NCI-H748 treated with DMSO at 0.1 percent for 48 hours (cell line): ENCODE data around the gene KLRK1.
"Not testable (repeated sequence)": the region's sequence is repeated elsewhere in the genome, so short reads cannot be mapped to it uniquely, and the experiment has no call there.

Source experiments
- DNase-seq: peaks from one replicate; lab custom pipeline; 2025; lab: John Stamatoyannopoulos, UW

KLRK1 gene

GRCh38 chr12:10389904-10390303, at the start of gene KLRK1:
Gene KLRK1 (minus strand): TSS chr12:10390041. CDS start chr12:10388810, 1,231 bp downstream.
- DNase-seq, result no peak

DNA sequence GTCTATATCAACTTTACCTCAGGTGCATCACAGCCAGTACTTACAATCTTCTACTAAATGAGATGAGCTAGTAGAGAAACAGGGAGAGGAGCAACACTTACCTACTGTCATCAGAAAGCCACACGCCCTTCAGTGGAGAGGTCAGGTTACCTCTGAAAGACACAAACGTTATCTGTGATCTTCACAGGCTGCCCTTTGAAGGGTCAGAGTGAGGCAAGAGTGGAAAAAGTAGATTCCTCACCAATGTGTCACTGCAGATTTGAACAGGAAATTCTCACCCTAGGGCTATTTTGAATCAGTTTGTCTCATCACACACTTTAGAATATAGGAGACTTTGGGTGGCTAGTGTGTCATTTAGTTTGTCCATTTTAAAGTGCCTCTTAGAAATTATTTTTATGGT, 47.8 kb upstream of the KLRK1 start:
- not testable (repeated sequence) for DNase-seq

- not testable (repeated sequence) for DNase-seq
Observed at GRCh38 chr12:10435816-10436215, 46.0 kb upstream of the KLRK1 start, which contains the start of gene KLRC2. Gene KLRC2 (minus strand): TSS chr12:10436010. CDS start chr12:10435986, 24 bp downstream.

DNA sequence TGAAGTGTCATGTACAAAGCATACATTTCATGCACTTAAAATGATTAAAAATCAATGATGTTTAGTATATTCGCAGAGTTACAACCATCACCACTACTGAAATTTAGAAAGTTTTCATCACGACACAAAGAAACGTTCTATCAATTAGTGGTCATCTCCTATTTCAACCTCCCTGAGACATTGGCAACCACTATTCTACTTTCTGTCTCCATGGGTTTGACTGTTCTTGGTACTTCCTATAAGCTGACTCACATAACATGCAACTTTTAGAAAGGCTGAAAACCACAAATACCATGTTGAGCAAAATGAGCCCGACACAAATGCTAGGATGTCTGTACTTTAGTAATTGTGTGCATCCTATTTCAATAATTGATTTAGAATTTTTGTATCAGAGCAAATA, 40.8 kb upstream of the KLRK1 start:
- DNase-seq, result not testable (repeated sequence)

DNA sequence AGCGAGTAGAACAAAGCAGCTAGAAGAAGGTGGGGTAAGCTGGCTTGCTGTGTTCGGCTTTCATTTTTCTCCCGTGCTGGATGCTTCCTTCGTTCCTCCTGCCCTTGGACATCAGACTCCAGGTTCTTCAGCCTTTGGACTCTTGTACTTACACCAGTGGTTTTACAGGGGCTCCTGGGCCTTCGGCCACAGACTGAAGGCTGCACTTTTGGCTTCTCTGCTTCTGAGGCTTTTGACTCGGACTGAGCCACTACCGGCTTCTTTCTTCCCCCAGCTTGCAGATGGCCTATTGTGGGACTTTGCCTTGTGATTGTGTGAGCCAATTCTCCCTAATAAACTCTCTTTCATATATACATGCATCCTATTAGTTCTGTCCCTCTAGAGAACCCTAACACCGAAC, 36.1 kb upstream of the KLRK1 start:
- DNase-seq, result not testable (repeated sequence)

GRCh38 chr12:10424260-10424899, 34.5 kb upstream of the KLRK1 start:
- DNase-seq, result not testable (repeated sequence)

DNA sequence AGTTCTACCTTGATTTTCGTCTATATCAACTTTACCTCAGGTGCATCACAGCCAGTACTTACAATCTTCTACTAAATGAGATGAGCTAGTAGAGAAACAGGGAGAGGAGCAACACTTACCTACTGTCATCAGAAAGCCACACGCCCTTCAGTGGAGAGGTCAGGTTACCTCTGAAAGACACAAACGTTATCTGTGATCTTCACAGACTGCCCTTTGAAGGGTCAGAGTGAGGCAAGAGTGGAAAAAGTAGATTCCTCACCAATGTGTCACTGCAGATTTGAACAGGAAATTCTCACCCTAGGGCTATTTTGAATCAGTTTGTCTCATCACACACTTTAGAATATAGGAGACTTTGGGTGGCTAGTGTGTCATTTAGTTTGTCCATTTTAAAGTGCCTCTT, 32.3 kb upstream of the KLRK1 start:
- not testable (repeated sequence) for DNase-seq

GRCh38 chr12:10420334-10420733, 30.5 kb upstream of the KLRK1 start, which contains the start of gene KLRC3:
Gene KLRC3 (minus strand): TSS chr12:10420595. CDS start chr12:10420550, 45 bp downstream.
- not testable (repeated sequence) for DNase-seq

DNA sequence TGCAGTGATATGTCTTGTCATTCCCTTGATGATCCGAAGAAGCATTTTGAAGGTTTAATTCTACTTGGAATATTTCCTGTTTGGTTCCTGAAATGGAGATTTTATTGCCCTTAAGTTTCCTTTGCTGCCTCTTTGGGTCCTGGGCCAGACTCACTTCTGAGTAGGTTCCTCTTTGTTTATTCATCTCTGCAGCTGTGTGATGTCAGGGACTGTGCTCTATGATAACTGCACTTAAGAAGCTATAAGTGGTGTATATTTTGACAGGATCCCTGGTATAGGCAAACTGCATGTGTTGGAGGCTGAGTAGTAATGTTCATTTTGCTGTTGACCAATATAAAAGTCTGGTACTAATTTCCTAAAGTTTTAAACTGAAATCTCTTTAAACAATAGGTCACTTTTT, 19.6 kb upstream of the KLRK1 start, which contains the start of gene KLRC4:
Gene KLRC4, minus strand, starts transcription at position 366 of the 400 bp plus-strand sequence. Its CDS starts 182 bp downstream, at position 184.
- DNase-seq, result no peak

DNA sequence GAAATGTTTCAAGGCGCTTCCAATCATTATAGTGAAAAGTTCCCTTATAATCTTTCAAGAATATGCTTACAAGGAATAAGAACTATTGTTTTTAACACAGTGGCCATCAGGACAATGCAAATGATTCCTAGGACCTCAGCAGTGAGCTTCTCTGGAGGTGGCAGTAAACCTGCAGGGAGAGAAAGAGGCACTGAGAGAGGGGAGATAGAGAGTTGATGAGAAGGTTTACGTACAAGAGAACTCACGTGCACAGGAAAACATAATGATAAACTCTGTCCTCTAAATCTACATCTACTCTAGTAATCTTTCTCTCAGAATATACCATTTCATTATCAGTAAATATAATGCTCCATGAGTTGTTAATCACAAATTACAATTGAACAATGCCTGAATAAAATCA, 19.0 kb upstream of the KLRK1 start:
- DNase-seq, result no peak

GRCh38 chr12:10406725-10407124, 16.9 kb upstream of the KLRK1 start:
- no peak for DNase-seq

DNA sequence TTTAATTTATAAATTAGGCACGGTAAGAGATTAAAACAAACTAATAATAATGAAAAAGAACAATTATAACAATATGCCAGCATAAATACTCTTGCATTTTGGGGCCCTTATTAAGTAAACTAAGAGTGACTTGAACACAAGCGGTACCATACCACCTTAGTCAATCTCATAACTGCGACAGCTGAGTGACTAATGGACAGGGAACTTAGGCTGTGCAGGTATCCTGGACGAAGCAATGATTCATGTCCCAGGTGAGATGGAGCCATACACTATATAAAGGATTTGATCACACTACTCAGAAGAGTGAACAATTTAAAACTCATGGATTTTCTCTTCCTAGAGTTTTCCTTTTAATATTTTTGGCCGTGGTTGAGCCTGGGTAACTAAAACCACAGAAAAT, 15.5 kb upstream of the KLRK1 start:
- no peak for DNase-seq

DNA sequence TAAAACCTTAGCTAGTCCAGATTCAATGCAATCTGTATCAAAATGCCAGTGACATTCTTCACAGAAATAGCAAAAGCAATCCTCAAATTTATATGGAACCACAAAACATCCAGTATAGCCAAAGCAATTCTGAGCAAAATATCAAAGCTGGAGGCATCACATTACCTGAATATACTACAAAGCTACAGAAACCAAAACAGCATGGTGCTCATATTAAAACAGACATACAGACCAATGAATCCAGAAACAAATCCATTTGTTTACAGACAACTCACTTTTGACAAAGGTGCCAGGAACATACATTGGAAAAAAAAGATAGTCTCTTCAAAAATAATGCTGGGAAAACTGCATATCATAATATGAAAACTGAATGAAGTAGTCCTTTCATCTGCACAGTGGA, 15.0 kb upstream of the KLRK1 start:
- DNase-seq, result no peak

GRCh38 chr12:10400829-10401228, 11.0 kb upstream of the KLRK1 start:
- no peak for DNase-seq

GRCh38 chr12:10398168-10398567, 8.3 kb upstream of the KLRK1 start:
- DNase-seq, result no peak

- DNase-seq, result no peak
Observed at GRCh38 chr12:10397296-10397695, 7.5 kb upstream of the KLRK1 start.

DNA sequence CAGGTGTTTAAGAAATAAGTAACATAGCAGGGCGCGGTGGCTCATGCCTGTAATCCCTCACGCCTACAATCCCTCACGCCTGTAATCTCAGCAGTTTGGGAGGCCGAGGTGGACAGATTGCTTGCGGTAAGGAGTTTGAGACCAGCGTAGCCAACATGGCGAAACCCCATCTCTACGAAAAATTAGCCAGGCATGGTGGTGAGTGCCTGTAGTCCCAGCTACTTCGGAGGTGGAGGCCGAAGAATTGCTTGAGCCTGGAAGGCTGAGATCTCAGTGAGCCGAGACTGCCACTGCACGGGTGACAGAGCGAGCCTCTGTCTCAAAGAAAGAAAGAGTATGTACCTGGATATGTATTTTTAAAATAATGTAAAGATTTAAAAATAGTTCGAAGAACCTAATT, 6.3 kb upstream of the KLRK1 start:
- DNase-seq, result not testable (repeated sequence)

DNA sequence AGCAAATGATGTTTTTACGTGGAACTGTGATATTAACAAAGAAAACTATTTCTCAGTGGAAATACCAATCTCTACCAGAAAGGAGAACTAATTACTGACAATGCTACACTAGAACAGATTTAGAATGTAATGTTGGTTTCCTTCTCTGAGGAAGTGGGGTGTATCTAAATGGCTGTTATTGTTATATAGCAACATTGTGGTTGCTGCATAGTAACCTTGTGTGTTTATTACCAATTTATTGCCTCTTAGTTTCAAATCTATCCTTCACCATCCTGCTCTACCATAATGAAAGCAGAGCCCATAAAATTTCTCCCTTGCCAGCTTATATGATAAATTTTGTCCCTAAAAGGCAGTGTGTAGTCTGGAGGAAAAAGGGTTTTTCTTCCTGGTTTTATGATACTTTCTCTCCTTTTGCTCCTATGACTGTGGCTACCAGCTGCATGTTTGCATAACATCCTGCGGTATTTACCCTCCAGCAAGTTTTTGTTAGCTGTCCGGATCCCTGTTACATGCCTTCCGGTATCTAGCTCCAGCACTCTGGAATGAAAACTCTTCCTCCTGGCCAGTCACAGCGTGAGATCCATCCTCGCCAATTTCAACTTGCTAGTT, 5.7 kb upstream of the KLRK1 start:
- peak; percentile 8 for DNase-seq

GRCh38 chr12:10394531-10395152, 4.8 kb upstream of the KLRK1 start:
- DNase-seq, result not testable (repeated sequence)

GRCh38 chr12:10393291-10393690, 3.5 kb upstream of the KLRK1 start:
- DNase-seq, result no peak

GRCh38 chr12:10392394-10392930, 2.6 kb upstream of the KLRK1 start:
- no peak for DNase-seq

DNA sequence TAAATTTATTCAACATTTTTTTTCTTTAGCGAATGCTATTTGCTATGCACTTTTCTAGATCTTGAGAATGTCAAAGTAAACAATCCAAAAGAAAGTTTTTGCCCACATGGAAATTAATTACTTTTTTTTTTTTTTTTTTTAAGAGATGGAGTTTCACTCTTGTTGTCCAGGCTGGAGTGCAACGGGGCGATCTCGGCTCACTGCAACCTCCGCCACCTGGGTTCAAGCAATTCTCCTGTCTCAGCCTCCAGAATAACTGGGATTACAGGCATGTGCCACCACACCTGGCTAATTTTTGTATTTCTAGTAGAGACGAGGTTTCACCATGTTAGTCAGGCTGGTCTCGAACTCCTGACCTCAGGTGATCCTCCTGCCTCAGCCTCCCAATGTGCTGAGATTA, 1.1 kb upstream of the KLRK1 start:
- DNase-seq, result not testable (repeated sequence)
